Liver (tissue), 9 donors: ENCODE measurements around the gene KCTD6. TPM values are rescaled to one million over a fixed set of nuclear protein-coding genes. Genes with fewer than 3 reads are reported as not detected.

Experiments
- DNase-seq: peaks from one replicate; pipeline ENCODE4 v3.0.0-alpha.2; 2017; ENCODE audit warnings: low spot score
- H3K27ac ChIP-seq, 2 donors: one replicate each; pipeline ENCODE4 v1.7.0; 2013; ENCODE audit warnings: inconsistent platforms in 2 of 2, low read length in 2 of 2, control low read depth in 1 of 2, low read depth in 1 of 2, mild to moderate bottlenecking in 1 of 2
- H3K27me3 ChIP-seq, 4 donors: one replicate each; pipeline versions ENCODE4 v1.6.1 to v1.7.0; 2013; ENCODE audit warnings: low read length in 3 of 4, inconsistent platforms in 1 of 4, mild to moderate bottlenecking in 1 of 4, moderate library complexity in 1 of 4; ENCODE audit not compliant: control insufficient read depth in 4 of 4, insufficient read depth in 4 of 4
- H3K36me3 ChIP-seq, 4 donors: one replicate each; pipeline versions ENCODE4 v1.6.1 to v1.7.0; 2013; ENCODE audit warnings: low read length in 3 of 4, mild to moderate bottlenecking in 3 of 4, low read depth in 1 of 4, moderate library complexity in 1 of 4; ENCODE audit not compliant: control insufficient read depth in 4 of 4, insufficient read depth in 3 of 4
- H3K4me1 ChIP-seq, 4 donors: one replicate each; pipeline versions ENCODE4 v1.6.1 to v1.7.0; 2013; ENCODE audit warnings: low read length in 3 of 4, mild to moderate bottlenecking in 3 of 4, moderate library complexity in 1 of 4; ENCODE audit not compliant: control insufficient read depth in 4 of 4, insufficient read depth in 4 of 4
- H3K4me3 ChIP-seq, 3 donors: one replicate each; pipeline versions ENCODE4 v1.6.1 to v1.7.0; 2013; ENCODE audit warnings: low read length in 3 of 3, control low read depth in 1 of 3, low read depth in 1 of 3, mild to moderate bottlenecking in 1 of 3
- H3K9ac ChIP-seq, 2 donors: one replicate each; pipeline ENCODE4 v1.7.0; 2013; ENCODE audit warnings: low read length in 2 of 2, mild to moderate bottlenecking in 2 of 2, moderate library complexity in 2 of 2, control low read depth in 1 of 2, low read depth in 1 of 2
- H3K9me3 ChIP-seq, 4 donors: one replicate each; pipeline versions ENCODE4 v1.6.1 to v1.7.0; 2013; ENCODE audit warnings: low read length in 3 of 4; ENCODE audit not compliant: control insufficient read depth in 4 of 4
- ATF3 ChIP-seq: IDR thresholded peaks from 2 replicates; pipeline ENCODE4 v1.6.1; 2016; ENCODE audit warnings: antibody characterized with exemption
- CTCF ChIP-seq: fragments of 150-350 bp; IDR thresholded peaks from 2 replicates; pipeline ENCODE4 v1.5.1; 2017; ENCODE audit warnings: improper control_type of control experiment, low read depth, low read length; ENCODE audit not compliant: missing input control
- EGR1 ChIP-seq, 2 donors: IDR thresholded peaks; 2 replicates each; pipeline ENCODE4 v1.6.1; 2016 to 2018; ENCODE audit warnings: antibody characterized with exemption in 2 of 2, low read depth in 2 of 2
- FOXA2 ChIP-seq: IDR thresholded peaks from 2 replicates; pipeline ENCODE4 v1.6.1; 2016; ENCODE audit warnings: antibody characterized with exemption
- GABPA ChIP-seq, 2 donors: IDR thresholded peaks in 1 of 2; conservative IDR thresholded peaks in 1 of 2; 2 replicates each; pipeline ENCODE4 v1.6.1; 2016; ENCODE audit warnings: antibody characterized with exemption in 2 of 2, mild to moderate bottlenecking in 1 of 2, moderate library complexity in 1 of 2
- HNF4G ChIP-seq: IDR thresholded peaks from 2 replicates; pipeline ENCODE4 v1.6.1; 2016; ENCODE audit warnings: antibody characterized with exemption
- JUND ChIP-seq, 2 donors: IDR thresholded peaks; 2 replicates each; pipeline ENCODE4 v1.6.1; 2016; ENCODE audit warnings: antibody characterized with exemption in 2 of 2
- NR2F2 ChIP-seq: IDR thresholded peaks from 2 replicates; pipeline ENCODE4 v1.6.1; 2016; ENCODE audit warnings: antibody characterized with exemption
- RAD21 ChIP-seq, 2 donors: IDR thresholded peaks; 2 replicates each; pipeline ENCODE4 v1.6.1; 2016; ENCODE audit warnings: antibody characterized with exemption in 2 of 2, mild to moderate bottlenecking in 2 of 2
- RXRA ChIP-seq, 2 donors: IDR thresholded peaks; 2 replicates each; pipeline ENCODE4 v1.6.1; 2017 to 2018; ENCODE audit warnings: antibody characterized with exemption in 2 of 2, mild to moderate bottlenecking in 1 of 2
- YY1 ChIP-seq: IDR thresholded peaks from 2 replicates; pipeline ENCODE4 v1.6.1; 2016; ENCODE audit warnings: antibody characterized with exemption, mild to moderate bottlenecking
- WGBS: extraction: QIAGEN DNeasy Blood & Tissue Kit; methylation state at CpG from one replicate; pipeline ENCODE4 v1.1.7; 2013; 5-methylcytosine and 5-hydroxymethylcytosine counted together
- polyA plus RNA-seq, 2 donors: library from polyadenylated mRNA; stranded (reverse) in 1 of 2; unstranded in 1 of 2; fragments of 200-250 nt in 1 of 2; fragments of >200 nt in 1 of 2; fragmentation: Nextera tagmentation in 1 of 2; extraction: Ambion mirVana in 1 of 2; gene quantifications; one replicate each; pipeline versions ENCODE4 v1.2.1 to v1.2.3, GENCODE V29; 2013 to 2015
- total RNA-seq, 2 donors: library from RNA; depleted of rRNA; stranded (reverse); fragments of >200 nt; gene quantifications; one replicate each; pipeline ENCODE4 v1.2.3, GENCODE V29; 2014
- donor health status: healthy.
- donor health status: healthy.
- donor health status: healthy.
- donor health status: healthy.
- donor health status: healthy.

Gene KCTD6
- total and polyA plus RNA-seq, 4 donors = 6.5 to 13.8 (median 10.4) TPM

- 93% methylated on average over 3 of the region's 3 CpGs for WGBS
- DNase-seq = no peak
- H3K36me3 ChIP-seq = no peaks in the 10 kb centered on the region
- H3K9ac ChIP-seq = no peak overlapping the region
- peaks cover 0 to 5% (median 2%) of the 10 kb centered on the region in 4 donors for H3K4me1 ChIP-seq
- H3K4me3 ChIP-seq = no peak overlapping the region
- no peak overlapping the region for H3K27ac ChIP-seq
- no peaks in the 10 kb centered on the region for H3K9me3 ChIP-seq
- TF ChIP-seq JUND (IDR thresholded peaks at IDR 0.05) (no peak), RAD21 (IDR thresholded peaks at IDR 0.05) (no peak), YY1 (no peak), RXRA (IDR thresholded peaks at IDR 0.05) (no peak), EGR1 (IDR thresholded peaks at IDR 0.05; ENCODE audit: low read depth in 2 of 2) (no peak), CTCF (no peak), HNF4G (no peak), NR2F2 (no peak)
- H3K27me3 ChIP-seq = no peaks in the 10 kb centered on the region
These were observed 52.6 kb downstream of the KCTD6 start for GRCh38 chr3:58544541-58544940.

GRCh38 chr3:58551636-58552180, 59.8 kb downstream of the KCTD6 start:
- no peaks in the 10 kb centered on the region for H3K36me3 ChIP-seq
- no peaks in the 10 kb centered on the region for H3K9me3 ChIP-seq
- no peak for DNase-seq
- H3K9ac ChIP-seq = no peak overlapping the region
- TF ChIP-seq RAD21 (IDR thresholded peaks at IDR 0.05) (no peak), NR2F2 (no peak), CTCF (no peak), YY1 (no peak), FOXA2 (no peak), GABPA (IDR thresholded peaks at IDR 0.05 in 1 of 2, conservative IDR thresholded peaks at IDR 0.05 in 1 of 2) (no peak), ATF3 (no peak), RXRA (IDR thresholded peaks at IDR 0.05) (no peak)
- peaks cover 0 to 4% (median 1%) of the 10 kb centered on the region in 4 donors for H3K4me1 ChIP-seq
- H3K27me3 ChIP-seq = no peaks in the 10 kb centered on the region
- no peak overlapping the region for H3K4me3 ChIP-seq
- no peak overlapping the region for H3K27ac ChIP-seq
- WGBS = 57% methylated on average over 4 of the region's 4 CpGs

Other genes with a start within 250 kb of the KCTD6 start
- gene RPP14, start 185.9 kb upstream of the KCTD6 start, total RNA-seq = 10 to 100 TPM in 1 of 2 donors, 1 to 10 TPM in 1; 9.2 to 13.7 TPM
- gene RPP14, start 185.9 kb upstream of the KCTD6 start, polyA plus RNA-seq = 10 to 100 TPM in 1 of 2 donors, 1 to 10 TPM in 1; 7.4 to 10.9 TPM
- 10 to 100 TPM in 1 of 2 donors, 1 to 10 TPM in 1; 7.4 to 14.8 TPM for gene HTD2, start 185.6 kb upstream of the KCTD6 start, total RNA-seq
- 10 to 100 TPM in 1 of 2 donors, 1 to 10 TPM in 1; 6.6 to 14.6 TPM for gene HTD2, start 185.6 kb upstream of the KCTD6 start, polyA plus RNA-seq
- 10 to 100 TPM; 11.3 to 14.0 TPM for gene PXK, start 159.2 kb upstream of the KCTD6 start, total RNA-seq
- 10 to 100 TPM in 1 of 2 donors, 1 to 10 TPM in 1; 6.0 to 15.9 TPM for gene PXK, start 159.2 kb upstream of the KCTD6 start, polyA plus RNA-seq
- 10 to 100 TPM; 47.8 to 65.6 TPM for gene PDHB, start 58.3 kb upstream of the KCTD6 start, total RNA-seq
- 10 to 100 TPM; 55.6 to 92.1 TPM for gene PDHB, start 58.3 kb upstream of the KCTD6 start, polyA plus RNA-seq
- 100 to 1,000 TPM in 1 of 2 donors, 10 to 100 TPM in 1; 74.3 to 179 TPM for gene ACOX2, start 45.1 kb downstream of the KCTD6 start, total RNA-seq
- 100 to 1,000 TPM; 104 to 214 TPM for gene ACOX2, start 45.1 kb downstream of the KCTD6 start, polyA plus RNA-seq
- 1 to 10 TPM in 1 of 2 donors, under 1 TPM in 1; 0.05 to 1.3 TPM for gene FAM107A, start 85.3 kb downstream of the KCTD6 start, total RNA-seq
- 1 to 10 TPM; 1.5 to 4.7 TPM for gene FAM107A, start 85.3 kb downstream of the KCTD6 start, polyA plus RNA-seq
- not detected for gene FAM3D, start 174.7 kb downstream of the KCTD6 start, total RNA-seq
- gene FAM3D, start 174.7 kb downstream of the KCTD6 start, polyA plus RNA-seq = under 1 TPM in 1 of 2 donors, not detected in 1; 0.09 TPM